ENCODE measurements around the gene RERE.

GRCh38 chr1:8544644-8545043 is 272.8 kb downstream of the RERE start:
- TF ChIP-seq, protein P1, sequence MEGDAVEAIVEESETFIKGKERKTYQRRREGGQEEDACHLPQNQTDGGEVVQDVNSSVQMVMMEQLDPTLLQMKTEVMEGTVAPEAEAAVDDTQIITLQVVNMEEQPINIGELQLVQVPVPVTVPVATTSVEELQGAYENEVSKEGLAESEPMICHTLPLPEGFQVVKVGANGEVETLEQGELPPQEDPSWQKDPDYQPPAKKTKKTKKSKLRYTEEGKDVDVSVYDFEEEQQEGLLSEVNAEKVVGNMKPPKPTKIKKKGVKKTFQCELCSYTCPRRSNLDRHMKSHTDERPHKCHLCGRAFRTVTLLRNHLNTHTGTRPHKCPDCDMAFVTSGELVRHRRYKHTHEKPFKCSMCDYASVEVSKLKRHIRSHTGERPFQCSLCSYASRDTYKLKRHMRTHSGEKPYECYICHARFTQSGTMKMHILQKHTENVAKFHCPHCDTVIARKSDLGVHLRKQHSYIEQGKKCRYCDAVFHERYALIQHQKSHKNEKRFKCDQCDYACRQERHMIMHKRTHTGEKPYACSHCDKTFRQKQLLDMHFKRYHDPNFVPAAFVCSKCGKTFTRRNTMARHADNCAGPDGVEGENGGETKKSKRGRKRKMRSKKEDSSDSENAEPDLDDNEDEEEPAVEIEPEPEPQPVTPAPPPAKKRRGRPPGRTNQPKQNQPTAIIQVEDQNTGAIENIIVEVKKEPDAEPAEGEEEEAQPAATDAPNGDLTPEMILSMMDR (IDR thresholded peaks at IDR 0.05) = no peak
- TF ChIP-seq POLR2A (IDR thresholded peaks at IDR 0.05) = no peak
